ENCODE results near the gene RAB28. TPM values are rescaled to one million over a fixed set of nuclear protein-coding genes. Genes with fewer than 3 reads are reported as not detected.

RAB28 gene
- total RNA-seq, 1 experiment from 2014 or later: 17.1 TPM

DNA sequence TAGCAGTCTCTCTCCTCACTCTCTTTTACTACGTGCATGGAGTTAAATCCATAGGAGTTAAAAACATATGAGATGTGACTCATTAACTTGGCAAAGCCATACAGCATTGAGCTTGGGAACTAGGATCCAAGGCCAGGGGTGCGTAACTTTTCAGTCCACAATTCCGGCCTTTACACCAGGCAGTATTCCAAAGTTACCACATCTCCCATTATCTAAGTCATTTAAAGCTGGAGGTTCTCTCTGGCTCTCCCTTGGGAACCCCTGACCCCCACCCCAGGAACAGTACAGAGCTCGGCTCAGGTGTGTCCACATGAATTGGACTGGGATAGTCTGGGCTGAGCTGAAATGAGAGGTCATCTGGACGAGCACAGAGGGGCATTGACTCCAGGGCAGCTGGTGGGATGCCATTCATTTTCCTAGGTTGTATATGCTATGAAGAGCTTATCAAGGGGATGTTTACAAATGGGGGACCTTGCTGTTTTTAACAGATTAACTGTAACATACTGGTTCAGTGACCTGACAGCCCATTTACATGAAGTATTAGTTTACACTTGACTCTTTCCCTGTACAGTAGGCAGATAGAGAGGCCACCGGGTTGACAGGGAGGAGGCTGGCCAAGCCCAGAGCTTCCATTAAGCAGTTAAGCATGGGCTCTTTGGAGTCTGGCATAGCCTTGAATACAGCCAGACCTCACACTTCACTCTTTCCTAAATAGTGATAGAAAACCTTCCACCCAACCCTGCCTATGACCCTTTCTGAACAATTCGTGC, 128.8 kb downstream of the RAB28 start:
- POLR2A ChIA-PET: no interaction called here
- H3K4me1 Mint-ChIP-seq: no peaks in the 10 kb centered on the region
- TF ChIP-seq, protein P1, sequence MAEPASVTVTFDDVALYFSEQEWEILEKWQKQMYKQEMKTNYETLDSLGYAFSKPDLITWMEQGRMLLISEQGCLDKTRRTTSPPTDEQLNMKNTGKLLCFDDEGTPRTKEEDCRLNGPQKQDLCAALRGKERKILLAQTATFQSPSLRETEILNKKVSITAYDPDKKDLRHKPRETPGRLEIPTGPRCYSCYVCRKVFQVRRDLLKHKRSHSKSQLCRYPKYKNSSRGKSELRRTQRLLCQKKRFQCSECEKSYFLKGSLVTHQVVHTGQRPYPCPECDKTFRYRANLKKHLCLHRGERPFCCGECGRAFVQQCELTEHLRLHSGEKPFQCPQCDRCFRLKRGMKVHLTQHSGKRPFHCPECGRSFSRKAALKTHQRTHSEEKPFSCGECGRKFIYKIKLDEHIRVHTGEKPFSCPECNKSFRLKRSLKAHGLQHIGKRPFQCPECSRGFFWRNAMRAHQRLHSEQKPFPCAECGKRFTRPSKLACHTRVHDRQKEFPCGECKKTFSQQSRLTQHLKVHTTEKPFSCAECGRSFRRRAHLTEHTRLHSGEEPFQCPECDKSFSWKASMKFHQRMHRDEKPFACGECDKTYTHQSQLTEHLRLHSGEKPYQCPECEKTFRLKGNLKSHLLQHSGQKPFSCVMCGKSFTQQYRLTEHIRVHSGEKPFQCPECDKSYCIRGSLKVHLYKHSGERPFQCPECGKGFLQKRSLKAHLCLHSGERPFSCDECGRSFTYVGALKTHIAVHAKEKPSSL (CRISPR knock-in tag; conservative IDR thresholded peaks at IDR 0.05): no peak
- TF ChIP-seq, protein P2, sequence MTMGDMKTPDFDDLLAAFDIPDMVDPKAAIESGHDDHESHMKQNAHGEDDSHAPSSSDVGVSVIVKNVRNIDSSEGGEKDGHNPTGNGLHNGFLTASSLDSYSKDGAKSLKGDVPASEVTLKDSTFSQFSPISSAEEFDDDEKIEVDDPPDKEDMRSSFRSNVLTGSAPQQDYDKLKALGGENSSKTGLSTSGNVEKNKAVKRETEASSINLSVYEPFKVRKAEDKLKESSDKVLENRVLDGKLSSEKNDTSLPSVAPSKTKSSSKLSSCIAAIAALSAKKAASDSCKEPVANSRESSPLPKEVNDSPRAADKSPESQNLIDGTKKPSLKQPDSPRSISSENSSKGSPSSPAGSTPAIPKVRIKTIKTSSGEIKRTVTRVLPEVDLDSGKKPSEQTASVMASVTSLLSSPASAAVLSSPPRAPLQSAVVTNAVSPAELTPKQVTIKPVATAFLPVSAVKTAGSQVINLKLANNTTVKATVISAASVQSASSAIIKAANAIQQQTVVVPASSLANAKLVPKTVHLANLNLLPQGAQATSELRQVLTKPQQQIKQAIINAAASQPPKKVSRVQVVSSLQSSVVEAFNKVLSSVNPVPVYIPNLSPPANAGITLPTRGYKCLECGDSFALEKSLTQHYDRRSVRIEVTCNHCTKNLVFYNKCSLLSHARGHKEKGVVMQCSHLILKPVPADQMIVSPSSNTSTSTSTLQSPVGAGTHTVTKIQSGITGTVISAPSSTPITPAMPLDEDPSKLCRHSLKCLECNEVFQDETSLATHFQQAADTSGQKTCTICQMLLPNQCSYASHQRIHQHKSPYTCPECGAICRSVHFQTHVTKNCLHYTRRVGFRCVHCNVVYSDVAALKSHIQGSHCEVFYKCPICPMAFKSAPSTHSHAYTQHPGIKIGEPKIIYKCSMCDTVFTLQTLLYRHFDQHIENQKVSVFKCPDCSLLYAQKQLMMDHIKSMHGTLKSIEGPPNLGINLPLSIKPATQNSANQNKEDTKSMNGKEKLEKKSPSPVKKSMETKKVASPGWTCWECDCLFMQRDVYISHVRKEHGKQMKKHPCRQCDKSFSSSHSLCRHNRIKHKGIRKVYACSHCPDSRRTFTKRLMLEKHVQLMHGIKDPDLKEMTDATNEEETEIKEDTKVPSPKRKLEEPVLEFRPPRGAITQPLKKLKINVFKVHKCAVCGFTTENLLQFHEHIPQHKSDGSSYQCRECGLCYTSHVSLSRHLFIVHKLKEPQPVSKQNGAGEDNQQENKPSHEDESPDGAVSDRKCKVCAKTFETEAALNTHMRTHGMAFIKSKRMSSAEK (CRISPR knock-in tag; IDR thresholded peaks at IDR 0.05; ENCODE audit: borderline replicate concordance): no peak
- TF ChIP-seq, protein P3, sequence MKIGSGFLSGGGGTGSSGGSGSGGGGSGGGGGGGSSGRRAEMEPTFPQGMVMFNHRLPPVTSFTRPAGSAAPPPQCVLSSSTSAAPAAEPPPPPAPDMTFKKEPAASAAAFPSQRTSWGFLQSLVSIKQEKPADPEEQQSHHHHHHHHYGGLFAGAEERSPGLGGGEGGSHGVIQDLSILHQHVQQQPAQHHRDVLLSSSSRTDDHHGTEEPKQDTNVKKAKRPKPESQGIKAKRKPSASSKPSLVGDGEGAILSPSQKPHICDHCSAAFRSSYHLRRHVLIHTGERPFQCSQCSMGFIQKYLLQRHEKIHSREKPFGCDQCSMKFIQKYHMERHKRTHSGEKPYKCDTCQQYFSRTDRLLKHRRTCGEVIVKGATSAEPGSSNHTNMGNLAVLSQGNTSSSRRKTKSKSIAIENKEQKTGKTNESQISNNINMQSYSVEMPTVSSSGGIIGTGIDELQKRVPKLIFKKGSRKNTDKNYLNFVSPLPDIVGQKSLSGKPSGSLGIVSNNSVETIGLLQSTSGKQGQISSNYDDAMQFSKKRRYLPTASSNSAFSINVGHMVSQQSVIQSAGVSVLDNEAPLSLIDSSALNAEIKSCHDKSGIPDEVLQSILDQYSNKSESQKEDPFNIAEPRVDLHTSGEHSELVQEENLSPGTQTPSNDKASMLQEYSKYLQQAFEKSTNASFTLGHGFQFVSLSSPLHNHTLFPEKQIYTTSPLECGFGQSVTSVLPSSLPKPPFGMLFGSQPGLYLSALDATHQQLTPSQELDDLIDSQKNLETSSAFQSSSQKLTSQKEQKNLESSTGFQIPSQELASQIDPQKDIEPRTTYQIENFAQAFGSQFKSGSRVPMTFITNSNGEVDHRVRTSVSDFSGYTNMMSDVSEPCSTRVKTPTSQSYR (CRISPR knock-in tag; IDR thresholded peaks at IDR 0.05): no peak
- TF ChIP-seq SOX15 (CRISPR knock-in tag; IDR thresholded peaks at IDR 0.05): no peak
- no peak for TF ChIP-seq NFATC4 (CRISPR knock-in tag; IDR thresholded peaks at IDR 0.05)
- TF ChIP-seq JUN (CRISPR knock-in tag; IDR thresholded peaks at IDR 0.05): no peak
- TF ChIP-seq, protein P4, sequence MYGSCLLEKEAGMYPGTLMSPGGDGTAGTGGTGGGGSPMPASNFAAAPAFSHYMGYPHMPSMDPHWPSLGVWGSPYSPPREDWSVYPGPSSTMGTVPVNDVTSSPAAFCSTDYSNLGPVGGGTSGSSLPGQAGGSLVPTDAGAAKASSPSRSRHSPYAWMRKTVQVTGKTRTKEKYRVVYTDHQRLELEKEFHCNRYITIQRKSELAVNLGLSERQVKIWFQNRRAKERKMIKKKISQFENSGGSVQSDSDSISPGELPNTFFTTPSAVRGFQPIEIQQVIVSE (CRISPR knock-in tag; IDR thresholded peaks at IDR 0.05; ENCODE audit: borderline replicate concordance): no peak
- TF ChIP-seq PRRX2 (CRISPR knock-in tag; IDR thresholded peaks at IDR 0.05): no peak
- TF ChIP-seq, protein P5, sequence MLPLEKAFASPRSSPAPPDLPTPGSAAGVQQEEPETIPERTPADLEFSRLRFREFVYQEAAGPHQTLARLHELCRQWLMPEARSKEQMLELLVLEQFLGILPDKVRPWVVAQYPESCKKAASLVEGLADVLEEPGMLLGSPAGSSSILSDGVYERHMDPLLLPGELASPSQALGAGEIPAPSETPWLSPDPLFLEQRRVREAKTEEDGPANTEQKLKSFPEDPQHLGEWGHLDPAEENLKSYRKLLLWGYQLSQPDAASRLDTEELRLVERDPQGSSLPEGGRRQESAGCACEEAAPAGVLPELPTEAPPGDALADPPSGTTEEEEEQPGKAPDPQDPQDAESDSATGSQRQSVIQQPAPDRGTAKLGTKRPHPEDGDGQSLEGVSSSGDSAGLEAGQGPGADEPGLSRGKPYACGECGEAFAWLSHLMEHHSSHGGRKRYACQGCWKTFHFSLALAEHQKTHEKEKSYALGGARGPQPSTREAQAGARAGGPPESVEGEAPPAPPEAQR (CRISPR knock-in tag; IDR thresholded peaks at IDR 0.05): no peak
- no peak for TF ChIP-seq ZNF121 (CRISPR knock-in tag; IDR thresholded peaks at IDR 0.05)
- TF ChIP-seq, protein P6, sequence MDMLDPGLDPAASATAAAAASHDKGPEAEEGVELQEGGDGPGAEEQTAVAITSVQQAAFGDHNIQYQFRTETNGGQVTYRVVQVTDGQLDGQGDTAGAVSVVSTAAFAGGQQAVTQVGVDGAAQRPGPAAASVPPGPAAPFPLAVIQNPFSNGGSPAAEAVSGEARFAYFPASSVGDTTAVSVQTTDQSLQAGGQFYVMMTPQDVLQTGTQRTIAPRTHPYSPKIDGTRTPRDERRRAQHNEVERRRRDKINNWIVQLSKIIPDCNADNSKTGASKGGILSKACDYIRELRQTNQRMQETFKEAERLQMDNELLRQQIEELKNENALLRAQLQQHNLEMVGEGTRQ (CRISPR knock-in tag; IDR thresholded peaks at IDR 0.05): no peak
- no peak for TF ChIP-seq ZNF219 (CRISPR knock-in tag; IDR thresholded peaks at IDR 0.05; ENCODE audit: borderline replicate concordance)
- no peak for TF ChIP-seq ESRRA (CRISPR knock-in tag; IDR thresholded peaks at IDR 0.05; ENCODE audit: borderline replicate concordance)
- TF ChIP-seq NFYB (CRISPR knock-in tag; conservative IDR thresholded peaks at IDR 0.05; ENCODE audit: low read depth): no peak
- TF ChIP-seq GTF2I (CRISPR knock-in tag; conservative IDR thresholded peaks at IDR 0.05): no peak
- H3K4me3 Mint-ChIP-seq: no peak overlapping the region
- H3K36me3 Mint-ChIP-seq: peaks cover 3% of the 10 kb centered on the region; the same call in 1 of the 2 replicates
- no peak for ATAC-seq
- no peaks in the 10 kb centered on the region for H3K27me3 Mint-ChIP-seq (ENCODE audit: low read depth)
- peaks cover 11% of the 10 kb centered on the region for H3K9me3 Mint-ChIP-seq
- no peak for DNase-seq (ENCODE audit: low spot score)
- CTCF ChIA-PET: no interaction called here
- no peak overlapping the region for H3K27ac Mint-ChIP-seq
